ENCODE results near the gene SHB. TPM values are rescaled to one million over a fixed set of nuclear protein-coding genes. Genes with fewer than 3 reads are reported as not detected.

SHB gene
- total and polyA plus RNA-seq, 2 experiments from 2014 or later, result 20.8 to 48.3 TPM

GRCh38 chr9:37925006-37925405 lies 144.0 kb downstream of the SHB start:
- peaks cover 2% of the 10 kb centered on the region for H3K4me1 ChIP-seq (ENCODE audit: insufficient read depth)
- H3K9me3 ChIP-seq (ENCODE audit: low read depth), result no peaks in the 10 kb centered on the region
- H3K9me2 ChIP-seq (replicated peaks; ENCODE audit: insufficient read depth), result no peaks in the 10 kb centered on the region
- peaks cover 17% of the 10 kb centered on the region for H3K79me2 ChIP-seq
- no peak for TF ChIP-seq EZH2phosphoT487 (IDR thresholded peaks at IDR 0.05; ENCODE audit: low read depth, severe bottlenecking, unreplicated experiment)
- TF ChIP-seq, protein P1, sequence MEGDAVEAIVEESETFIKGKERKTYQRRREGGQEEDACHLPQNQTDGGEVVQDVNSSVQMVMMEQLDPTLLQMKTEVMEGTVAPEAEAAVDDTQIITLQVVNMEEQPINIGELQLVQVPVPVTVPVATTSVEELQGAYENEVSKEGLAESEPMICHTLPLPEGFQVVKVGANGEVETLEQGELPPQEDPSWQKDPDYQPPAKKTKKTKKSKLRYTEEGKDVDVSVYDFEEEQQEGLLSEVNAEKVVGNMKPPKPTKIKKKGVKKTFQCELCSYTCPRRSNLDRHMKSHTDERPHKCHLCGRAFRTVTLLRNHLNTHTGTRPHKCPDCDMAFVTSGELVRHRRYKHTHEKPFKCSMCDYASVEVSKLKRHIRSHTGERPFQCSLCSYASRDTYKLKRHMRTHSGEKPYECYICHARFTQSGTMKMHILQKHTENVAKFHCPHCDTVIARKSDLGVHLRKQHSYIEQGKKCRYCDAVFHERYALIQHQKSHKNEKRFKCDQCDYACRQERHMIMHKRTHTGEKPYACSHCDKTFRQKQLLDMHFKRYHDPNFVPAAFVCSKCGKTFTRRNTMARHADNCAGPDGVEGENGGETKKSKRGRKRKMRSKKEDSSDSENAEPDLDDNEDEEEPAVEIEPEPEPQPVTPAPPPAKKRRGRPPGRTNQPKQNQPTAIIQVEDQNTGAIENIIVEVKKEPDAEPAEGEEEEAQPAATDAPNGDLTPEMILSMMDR (IDR thresholded peaks at IDR 0.05; ENCODE audit: poor library complexity), result no peak
- 88% methylated on average over 6 of the region's 6 CpGs for WGBS (ENCODE audit: low lambda C conversion rate, missing lambda C conversion rate)
- H2AFZ ChIP-seq, result no peak overlapping the region
- no peaks in the 10 kb centered on the region for H3K27me3 ChIP-seq
- no peak overlapping the region for H3K4me2 ChIP-seq
- no peaks in the 10 kb centered on the region for H4K20me1 ChIP-seq (ENCODE audit: insufficient read depth, poor library complexity, severe bottlenecking)
- no peaks in the 10 kb centered on the region for H3K36me3 ChIP-seq (replicated peaks; ENCODE audit: insufficient read depth, low read depth)
- no peak overlapping the region for H3K27ac ChIP-seq
- H3K4me3 ChIP-seq, result no peak overlapping the region
- DNase-seq (ENCODE audit: low spot score), result no peak

GRCh38 chr9:37924538-37924937 lies 144.5 kb downstream of the SHB start:
- Histone ChIP-seq H3K27me3 (no peaks in the 10 kb centered on the region), H2AFZ (no peak overlapping the region), H3K79me2 (peaks cover 17% of the 10 kb centered on the region), H3K36me3 (replicated peaks; ENCODE audit: insufficient read depth, low read depth) (no peaks in the 10 kb centered on the region), H3K27ac (no peak overlapping the region), H3K4me1 (ENCODE audit: insufficient read depth) (peaks cover 2% of the 10 kb centered on the region), H3K9me2 (replicated peaks; ENCODE audit: insufficient read depth) (no peaks in the 10 kb centered on the region), H3K4me3 (no peak overlapping the region), H3K4me2 (no peak overlapping the region), H3K9me3 (ENCODE audit: low read depth) (no peaks in the 10 kb centered on the region), H4K20me1 (ENCODE audit: insufficient read depth, poor library complexity, severe bottlenecking) (no peaks in the 10 kb centered on the region)
- TF ChIP-seq EZH2phosphoT487 (IDR thresholded peaks at IDR 0.05; ENCODE audit: low read depth, severe bottlenecking, unreplicated experiment) (no peak), EZH2 (IDR thresholded peaks at IDR 0.05; ENCODE audit: borderline replicate concordance) (no peak)
- TF ChIP-seq, protein P1 (IDR thresholded peaks at IDR 0.05; ENCODE audit: poor library complexity), result no peak
- DNase-seq (ENCODE audit: low spot score), result no peak

GRCh38 chr9:37923796-37924427 lies 145.1 kb downstream of the SHB start:
- Histone ChIP-seq H4K20me1 (ENCODE audit: insufficient read depth, poor library complexity, severe bottlenecking) (no peaks in the 10 kb centered on the region), H3K27ac (no peak overlapping the region), H3K4me1 (ENCODE audit: insufficient read depth) (peaks cover 2% of the 10 kb centered on the region), H3K36me3 (replicated peaks; ENCODE audit: insufficient read depth, low read depth) (no peaks in the 10 kb centered on the region), H3K27me3 (no peaks in the 10 kb centered on the region), H2AFZ (no peak overlapping the region), H3K79me2 (peaks cover 17% of the 10 kb centered on the region), H3K9me2 (replicated peaks; ENCODE audit: insufficient read depth) (no peaks in the 10 kb centered on the region), H3K4me3 (no peak overlapping the region), H3K4me2 (no peak overlapping the region), H3K9me3 (ENCODE audit: low read depth) (no peaks in the 10 kb centered on the region)
- WGBS (ENCODE audit: low lambda C conversion rate, missing lambda C conversion rate), result 97% methylated on average over 25 of the region's 25 CpGs
- no peak for DNase-seq (ENCODE audit: low spot score)
- TF ChIP-seq EZH2phosphoT487 (IDR thresholded peaks at IDR 0.05; ENCODE audit: low read depth, severe bottlenecking, unreplicated experiment) (no peak), EZH2 (IDR thresholded peaks at IDR 0.05; ENCODE audit: borderline replicate concordance) (no peak)
- TF ChIP-seq, protein P1 (IDR thresholded peaks at IDR 0.05; ENCODE audit: poor library complexity), result no peak
